GM21529 (cell line): ENCODE results near the gene DAB2IP.
A peak's percentile ranks its signal among the peaks of the same experiment; 100 is the strongest.

Experiments used
- ATAC-seq: cut with Tn5 transposase; IDR thresholded peaks from one replicate; pipeline ENCODE4 v1.9.1; 2021; ENCODE audit not compliant: unreplicated experiment

DAB2IP gene

GRCh38 chr9:121700165-121700831, 48.9 kb downstream of the DAB2IP start:
- ATAC-seq = no peak

- ATAC-seq = no peak
Observed at GRCh38 chr9:121700832-121701419, 49.5 kb downstream of the DAB2IP start.

GRCh38 chr9:121701736-121702261, 50.4 kb downstream of the DAB2IP start:
- no peak for ATAC-seq

- no peak for ATAC-seq
Observed at GRCh38 chr9:121703014-121703734, 51.7 kb downstream of the DAB2IP start.

GRCh38 chr9:121704281-121704680, 52.8 kb downstream of the DAB2IP start:
- ATAC-seq = no peak

GRCh38 chr9:121706149-121706750, 54.8 kb downstream of the DAB2IP start:
- no peak for ATAC-seq

- peak; percentile 97 for ATAC-seq
Observed at GRCh38 chr9:121707477-121708424, 56.3 kb downstream of the DAB2IP start.

- ATAC-seq = no peak
Observed at GRCh38 chr9:121708768-121709488, 57.5 kb downstream of the DAB2IP start.

- ATAC-seq = no peak
Observed at GRCh38 chr9:121709798-121710197, 58.4 kb downstream of the DAB2IP start.

GRCh38 chr9:121711281-121711680, 59.8 kb downstream of the DAB2IP start:
- no peak for ATAC-seq

- no peak for ATAC-seq
Observed at GRCh38 chr9:121711797-121712196, 60.4 kb downstream of the DAB2IP start.

GRCh38 chr9:121713400-121714070, 62.1 kb downstream of the DAB2IP start:
- no peak for ATAC-seq

GRCh38 chr9:121714075-121714705, 62.8 kb downstream of the DAB2IP start:
- no peak for ATAC-seq

- ATAC-seq = no peak
Observed at GRCh38 chr9:121714873-121715272, 63.4 kb downstream of the DAB2IP start.

GRCh38 chr9:121717141-121717991, 65.9 kb downstream of the DAB2IP start:
- no peak for ATAC-seq

- ATAC-seq = no peak
Observed at GRCh38 chr9:121718084-121718483, 66.7 kb downstream of the DAB2IP start.

- ATAC-seq = no peak
Observed at GRCh38 chr9:121718501-121718900, 67.1 kb downstream of the DAB2IP start.
